Measurements from ENCODE around the gene GPR156. TPM values are rescaled to one million over a fixed set of nuclear protein-coding genes. Genes with fewer than 3 reads are reported as not detected.

The GPR156 gene
- total and polyA plus RNA-seq, 2 donors (not counting 3 experiments of a cell fraction or from before 2014, with no cell fraction given) = 0.14 to 0.27 TPM

DNA sequence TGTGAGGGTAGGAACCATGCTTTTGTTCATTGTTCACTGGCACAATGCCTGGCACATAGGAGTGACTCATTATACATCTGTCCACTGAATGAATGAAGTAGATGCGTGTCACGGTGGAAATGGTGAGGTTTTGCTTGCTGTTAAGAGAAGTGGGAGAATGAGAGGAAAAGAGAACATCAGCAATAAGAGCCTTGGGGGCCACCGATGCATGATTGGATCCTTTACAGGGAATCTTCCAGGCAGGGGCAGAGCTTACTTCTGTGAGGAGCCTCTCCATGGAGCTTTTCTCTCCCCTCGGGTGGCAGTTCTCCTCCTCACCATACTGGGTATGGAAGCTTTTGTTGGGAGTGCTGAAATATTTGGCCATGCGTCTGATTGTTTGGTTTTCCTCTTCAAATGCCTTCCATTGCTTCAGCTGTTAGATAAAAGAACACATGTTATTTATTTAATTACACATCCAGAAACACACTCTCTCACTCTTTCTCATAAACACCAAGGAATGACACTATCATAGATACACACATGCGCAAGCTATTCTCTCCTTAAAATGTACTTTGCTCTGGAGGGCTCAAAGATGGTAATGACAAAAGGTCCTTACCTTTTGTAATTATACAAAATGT is 111.9 kb downstream of the GPR156 start:
- Histone ChIP-seq H3K9me3 (replicated peaks; ENCODE audit: control insufficient read depth, insufficient read depth, low read length) (no peaks in the 10 kb centered on the region), H3K4me2 (ENCODE audit: insufficient read depth, low read length) (no peak overlapping the region), H3K9me1 (replicated peaks; ENCODE audit: control insufficient read depth, extremely low read depth, insufficient read depth, low read length) (no peaks in the 10 kb centered on the region), H3K4me3 (replicated peaks in 1 of 3; ENCODE audit: insufficient read depth in 1 of 3, low read depth in 1 of 3, low read length in 3 of 3) (no peak overlapping the region), H3K36me3 (ENCODE audit: control insufficient read depth in 2 of 2, extremely low read depth in 1 of 2, insufficient read depth in 2 of 2, low read length in 2 of 2) (no peaks in the 10 kb centered on the region), H3K27ac (ENCODE audit: insufficient read depth, low read depth, low read length) (no peak overlapping the region), H3K4me1 (ENCODE audit: control insufficient read depth, extremely low read depth, insufficient read depth, low read length) (peaks cover 23% of the 10 kb centered on the region), H4K20me1 (replicated peaks; ENCODE audit: control insufficient read depth, extremely low read depth, insufficient read depth, low read length) (no peaks in the 10 kb centered on the region), H2AFZ (ENCODE audit: low read depth, low read length) (no peak overlapping the region), H3K79me2 (ENCODE audit: control insufficient read depth, insufficient read depth, low read length) (no peaks in the 10 kb centered on the region), H3K9ac (replicated peaks; ENCODE audit: extremely low read depth, insufficient read depth, low read length) (no peak overlapping the region), H3K27me3 (ENCODE audit: control insufficient read depth in 2 of 2, insufficient read depth in 2 of 2, low read length in 2 of 2) (no peaks in the 10 kb centered on the region)
- dilution Hi-C loops (cut with MboI; ENCODE audit: extremely low pct_ligation_motif_present, low sequenced_read_pairs) (no loop called here), intact Hi-C loops (cut with micrococcal nuclease) (no loop called here)
- CTCF ChIA-PET = interaction anchor here (0.9 to 1.8 kb wide), 4 partner anchors 9 to 281 kb away, joined by 3 to 8 read pairs (median 6); no protein-coding TSS in a partner anchor
- TF ChIP-seq FOS (IDR thresholded peaks at IDR 0.05; ENCODE audit: borderline replicate concordance, insufficient read depth, low read length) = no peak
- no peak for TF ChIP-seq MYC (IDR thresholded peaks at IDR 0.05; ENCODE audit: low read depth, low read length)
- no peak for TF ChIP-seq POLR2AphosphoS5 (IDR thresholded peaks at IDR 0.05; ENCODE audit: insufficient read depth, low read depth, low read length)
- TF ChIP-seq, protein P1, sequence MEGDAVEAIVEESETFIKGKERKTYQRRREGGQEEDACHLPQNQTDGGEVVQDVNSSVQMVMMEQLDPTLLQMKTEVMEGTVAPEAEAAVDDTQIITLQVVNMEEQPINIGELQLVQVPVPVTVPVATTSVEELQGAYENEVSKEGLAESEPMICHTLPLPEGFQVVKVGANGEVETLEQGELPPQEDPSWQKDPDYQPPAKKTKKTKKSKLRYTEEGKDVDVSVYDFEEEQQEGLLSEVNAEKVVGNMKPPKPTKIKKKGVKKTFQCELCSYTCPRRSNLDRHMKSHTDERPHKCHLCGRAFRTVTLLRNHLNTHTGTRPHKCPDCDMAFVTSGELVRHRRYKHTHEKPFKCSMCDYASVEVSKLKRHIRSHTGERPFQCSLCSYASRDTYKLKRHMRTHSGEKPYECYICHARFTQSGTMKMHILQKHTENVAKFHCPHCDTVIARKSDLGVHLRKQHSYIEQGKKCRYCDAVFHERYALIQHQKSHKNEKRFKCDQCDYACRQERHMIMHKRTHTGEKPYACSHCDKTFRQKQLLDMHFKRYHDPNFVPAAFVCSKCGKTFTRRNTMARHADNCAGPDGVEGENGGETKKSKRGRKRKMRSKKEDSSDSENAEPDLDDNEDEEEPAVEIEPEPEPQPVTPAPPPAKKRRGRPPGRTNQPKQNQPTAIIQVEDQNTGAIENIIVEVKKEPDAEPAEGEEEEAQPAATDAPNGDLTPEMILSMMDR (IDR thresholded peaks at IDR 0.05; ENCODE audit: extremely low read depth in 1 of 2, insufficient read depth in 1 of 2, low read depth in 1 of 2, low read length in 2 of 2) = no peak
- TF ChIP-seq, protein P2, sequence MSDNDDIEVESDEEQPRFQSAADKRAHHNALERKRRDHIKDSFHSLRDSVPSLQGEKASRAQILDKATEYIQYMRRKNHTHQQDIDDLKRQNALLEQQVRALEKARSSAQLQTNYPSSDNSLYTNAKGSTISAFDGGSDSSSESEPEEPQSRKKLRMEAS (IDR thresholded peaks at IDR 0.05; ENCODE audit: insufficient read depth, insufficient read length) = no peak
- TF ChIP-seq GATA2 (IDR thresholded peaks at IDR 0.05; ENCODE audit: insufficient read depth, insufficient read length, low read depth, low read length) = no peak
- TF ChIP-seq JUN (IDR thresholded peaks at IDR 0.05; ENCODE audit: borderline replicate concordance, insufficient read depth, insufficient read length, low read depth) = no peak
- TF ChIP-seq POLR2A (IDR thresholded peaks at IDR 0.05; ENCODE audit: low read depth, low read length) = no peak
- TF ChIP-seq EZH2 (IDR thresholded peaks at IDR 0.05; ENCODE audit: borderline replicate concordance, low read depth, low read length, severe bottlenecking) = no peak
- POLR2A ChIA-PET = interaction anchor here (1.3 kb wide), 1 partner anchor 78 kb away, joined by 5 read pairs; no protein-coding TSS in a partner anchor
- BruUV-seq (replicated peaks) = no TSS peak
- no peak for FAIRE-seq
- no peak for DNase-seq (ENCODE audit: low read depth, low spot score)

Data from endothelial cell of umbilical vein (primary cell).